Fibroblast of skin of right quadriceps (primary cell): ENCODE measurements around the gene TNS1.
A peak's percentile ranks its signal among the peaks of the same experiment; 100 is the strongest.

Source experiments
- DNase-seq: peaks from one replicate; pipeline ENCODE4 v3.0.0-alpha.2; 2013

TNS1 gene

GRCh38 chr2:218015586-218016521, 13.1 kb upstream of the TNS1 start:
- no peak for DNase-seq

GRCh38 chr2:218014706-218015585, 12.2 kb upstream of the TNS1 start:
- no peak for DNase-seq

- DNase-seq: no peak
These were observed 10.5 kb upstream of the TNS1 start for GRCh38 chr2:218013289-218013688.

- no peak for DNase-seq
These were observed 9.5 kb upstream of the TNS1 start for GRCh38 chr2:218012284-218012683.

GRCh38 chr2:218011653-218012040, 8.9 kb upstream of the TNS1 start:
- DNase-seq: no peak

GRCh38 chr2:218010984-218011652, 8.3 kb upstream of the TNS1 start:
- no peak for DNase-seq

- DNase-seq: peak; percentile 60
These were observed 7.6 kb upstream of the TNS1 start for GRCh38 chr2:218010140-218010983.

- no peak for DNase-seq
These were observed 7.0 kb upstream of the TNS1 start for GRCh38 chr2:218009765-218010139.

GRCh38 chr2:218009231-218009630, 6.4 kb upstream of the TNS1 start:
- DNase-seq: no peak

- DNase-seq: peak; percentile 58
These were observed 5.6 kb upstream of the TNS1 start for GRCh38 chr2:218008060-218009040.

- peak; percentile 49 for DNase-seq
These were observed 3.9 kb upstream of the TNS1 start for GRCh38 chr2:218006741-218007140.

- DNase-seq: no peak
These were observed 2.7 kb upstream of the TNS1 start for GRCh38 chr2:218005486-218005885.

GRCh38 chr2:218005028-218005427, 2.2 kb upstream of the TNS1 start:
- DNase-seq: no peak

GRCh38 chr2:218003981-218004419, 1.2 kb upstream of the TNS1 start:
- peak; percentile 86 for DNase-seq

- DNase-seq: peak; percentile 85
These were observed 618 bp upstream of the TNS1 start for GRCh38 chr2:218003281-218003944.

GRCh38 chr2:218002143-218002844, 501 bp downstream of the TNS1 start:
- DNase-seq: no peak

- no peak for DNase-seq
These were observed 1.2 kb downstream of the TNS1 start for GRCh38 chr2:218001629-218002028.

- peak; percentile 61 for DNase-seq
These were observed 2.7 kb downstream of the TNS1 start for GRCh38 chr2:218000136-218000535.

GRCh38 chr2:217999595-217999959, 3.2 kb downstream of the TNS1 start:
- no peak for DNase-seq
